Choroid plexus epithelial cell (primary cell): Measurements from ENCODE around the gene TMEM240.
A peak's percentile ranks its signal among the peaks of the same experiment; 100 is the strongest.
"Not testable (repeated sequence)": the region's sequence is repeated elsewhere in the genome, so short reads cannot be mapped to it uniquely, and the experiment has no call there.

ENCODE experiments used
- DNase-seq: peaks from one replicate; pipeline ENCODE4 v3.0.0-alpha.2; 2010; ENCODE audit warnings: low read depth
- H3K4me3 ChIP-seq: 2 replicates; pipeline ENCODE4 v1.5.1; 2011; ENCODE audit warnings: low read depth, mild to moderate bottlenecking, control low read depth, low read length, moderate library complexity
- CTCF ChIP-seq: conservative IDR thresholded peaks from 2 replicates; pipeline ENCODE4 v1.5.1; 2011; ENCODE audit warnings: low read depth, mild to moderate bottlenecking, control low read depth, inconsistent platforms, low read length, moderate library complexity

Gene TMEM240

GRCh38 chr1:1507305-1507704 is 33.1 kb downstream of the TMEM240 start:
- TF ChIP-seq CTCF = no peak
- no peak for DNase-seq
- H3K4me3 ChIP-seq = no peak overlapping the region

- DNase-seq, H3K4me3 ChIP-seq: not testable (repeated sequence)
These were observed 34.6 kb downstream of the TMEM240 start for GRCh38 chr1:1505801-1506200.

- peak; percentile 30 for TF ChIP-seq CTCF
- H3K4me3 ChIP-seq = not testable (repeated sequence)
- peak; percentile 7 for DNase-seq
These were observed 35.0 kb downstream of the TMEM240 start for GRCh38 chr1:1505366-1505798.

GRCh38 chr1:1504777-1505365 is 35.6 kb downstream of the TMEM240 start:
- H3K4me3 ChIP-seq = not testable (repeated sequence)

GRCh38 chr1:1495461-1495975 is 44.9 kb downstream of the TMEM240 start:
- DNase-seq, H3K4me3 ChIP-seq: not testable (repeated sequence)

More at GRCh38 chr1:1504777-1505365, 35.6 kb downstream of the TMEM240 start:
- TF ChIP-seq CTCF = peak; percentile 67
- DNase-seq = peak; percentile 62

- not testable (repeated sequence) for DNase-seq, H3K4me3 ChIP-seq
These were observed 46.1 kb downstream of the TMEM240 start for GRCh38 chr1:1494311-1494710.

- no peak overlapping the region for H3K4me3 ChIP-seq
- TF ChIP-seq CTCF = no peak
- DNase-seq = no peak
These were observed 48.8 kb downstream of the TMEM240 start for GRCh38 chr1:1491601-1492000.

- DNase-seq = no peak
- H3K4me3 ChIP-seq = no peak overlapping the region
- no peak for TF ChIP-seq CTCF
These were observed 49.7 kb downstream of the TMEM240 start for GRCh38 chr1:1490633-1491230.

- no peak overlapping the region for H3K4me3 ChIP-seq
- no peak for DNase-seq
- no peak for TF ChIP-seq CTCF
These were observed 50.6 kb downstream of the TMEM240 start for GRCh38 chr1:1489861-1490260.
